ENCODE measurements around the gene SETMAR. TPM values are rescaled to one million over a fixed set of nuclear protein-coding genes. Genes with fewer than 3 reads are reported as not detected.
"Not testable (repeated sequence)": the region's sequence is repeated elsewhere in the genome, so short reads cannot be mapped to it uniquely, and the experiment has no call there.

Gene SETMAR
- total RNA-seq, result 11.9 and 12.3 TPM in 2 replicates

GRCh38 chr3:4303187-4304123, at the start of gene SETMAR:
Gene SETMAR (plus strand): TSS chr3:4303369. CDS start chr3:4303371, 2 bp downstream.
- intact Hi-C loops (cut with micrococcal nuclease), result loop anchor here (1.0 to 5.0 kb wide), 7 partner anchors 164 to 1177 kb away; partner anchors contain the start of genes ARL8B, CRBN, ITPR1 and SUMF1

GRCh38 chr3:4261406-4261805, 41.8 kb upstream of the SETMAR start:
- intact Hi-C loops (cut with micrococcal nuclease), result no loop called here

- intact Hi-C loops (cut with micrococcal nuclease), result no loop called here
These were observed 39.1 kb upstream of the SETMAR start for GRCh38 chr3:4264040-4264439.

- intact Hi-C loops (cut with micrococcal nuclease), result loop anchor here (5.0 kb wide), 1 partner anchor 1068 kb away; no protein-coding TSS in a partner anchor
These were observed 32.4 kb upstream of the SETMAR start for GRCh38 chr3:4270720-4271119.

- intact Hi-C loops (cut with micrococcal nuclease), result loop anchor here (5.0 kb wide), 1 partner anchor 1070 kb away; no protein-coding TSS in a partner anchor
These were observed 31.3 kb upstream of the SETMAR start for GRCh38 chr3:4271834-4272233.

- intact Hi-C loops (cut with micrococcal nuclease), result no loop called here
These were observed 23.6 kb upstream of the SETMAR start for GRCh38 chr3:4279516-4280105.

- intact Hi-C loops (cut with micrococcal nuclease), result no loop called here
These were observed 21.2 kb upstream of the SETMAR start for GRCh38 chr3:4281991-4282390.

- intact Hi-C loops (cut with micrococcal nuclease), result no loop called here
These were observed 18.3 kb upstream of the SETMAR start for GRCh38 chr3:4284865-4285264.

- intact Hi-C loops (cut with micrococcal nuclease), result no loop called here
These were observed 14.1 kb upstream of the SETMAR start for GRCh38 chr3:4289044-4289443.

GRCh38 chr3:4290272-4290893, 12.8 kb upstream of the SETMAR start:
- intact Hi-C loops (cut with micrococcal nuclease), result loop anchor here (2.0 kb wide), 1 partner anchor 1090 kb away; no protein-coding TSS in a partner anchor

GRCh38 chr3:4292301-4292700, 10.9 kb upstream of the SETMAR start:
- intact Hi-C loops (cut with micrococcal nuclease), result no loop called here

GRCh38 chr3:4294616-4295327, 8.4 kb upstream of the SETMAR start:
- intact Hi-C loops (cut with micrococcal nuclease), result no loop called here

- intact Hi-C loops (cut with micrococcal nuclease), result not testable (repeated sequence)
These were observed 6.7 kb upstream of the SETMAR start for GRCh38 chr3:4296454-4296853.

- intact Hi-C loops (cut with micrococcal nuclease), result no loop called here
These were observed 5.7 kb upstream of the SETMAR start for GRCh38 chr3:4297486-4297885.

- intact Hi-C loops (cut with micrococcal nuclease), result loop anchor here (1.0 to 5.0 kb wide), 7 partner anchors 165 to 1176 kb away; partner anchors contain the start of genes ARL8B, CRBN, ITPR1 and SUMF1
These were observed 422 bp upstream of the SETMAR start for GRCh38 chr3:4302747-4303146.

- intact Hi-C loops (cut with micrococcal nuclease), result not testable (repeated sequence)
These were observed 2.0 kb downstream of the SETMAR start for GRCh38 chr3:4305210-4305609.

GRCh38 chr3:4306091-4306490, 2.9 kb downstream of the SETMAR start:
- intact Hi-C loops (cut with micrococcal nuclease), result no loop called here

- intact Hi-C loops (cut with micrococcal nuclease), result no loop called here
These were observed 3.7 kb downstream of the SETMAR start for GRCh38 chr3:4306860-4307259.

- intact Hi-C loops (cut with micrococcal nuclease), result loop anchor here (10.0 kb wide), 1 partner anchor 325 kb away; no protein-coding TSS in a partner anchor
These were observed 6.4 kb downstream of the SETMAR start for GRCh38 chr3:4309491-4310128.

- intact Hi-C loops (cut with micrococcal nuclease), result loop anchor here (10.0 kb wide), 1 partner anchor 324 kb away; no protein-coding TSS in a partner anchor
These were observed 7.8 kb downstream of the SETMAR start for GRCh38 chr3:4310971-4311370.
